Right ventricle myocardium inferior (tissue), 1 donor: ENCODE results near the gene UCKL1. TPM values are rescaled to one million over a fixed set of nuclear protein-coding genes. Genes with fewer than 3 reads are reported as not detected.

Source experiments
- ATAC-seq: fragments of 200-7000 bp; cut with Tn5 transposase; one replicate; pipeline ENCODE4 v1.9.1; 2020; ENCODE audit warnings: mild to moderate bottlenecking, moderate library complexity
- DNase-seq: peaks from one replicate; pipeline ENCODE4 v3.0.0; 2021; ENCODE audit errors: missing footprints
- intact Hi-C: fragments of 100-400 bp; cut with DNase I; formaldehyde crosslinking; loops from one replicate; pipeline ENCODE4 v1.11.0; 2022
- total RNA-seq: library from RNA; stranded (reverse); fragmentation: NEBNext Ultra II Directional; extraction: Animal tissue kit (Norgen Biotek cat#: 25700); gene quantifications from one replicate; pipeline ENCODE4 v1.2.1, GENCODE V29; 2021
- donor health status: DM: no; HTN: yes; CAD: no; lungs with severe emphysema.

UCKL1 gene
- total RNA-seq, 1 donor from 2014 or later: 52.0 TPM

DNA sequence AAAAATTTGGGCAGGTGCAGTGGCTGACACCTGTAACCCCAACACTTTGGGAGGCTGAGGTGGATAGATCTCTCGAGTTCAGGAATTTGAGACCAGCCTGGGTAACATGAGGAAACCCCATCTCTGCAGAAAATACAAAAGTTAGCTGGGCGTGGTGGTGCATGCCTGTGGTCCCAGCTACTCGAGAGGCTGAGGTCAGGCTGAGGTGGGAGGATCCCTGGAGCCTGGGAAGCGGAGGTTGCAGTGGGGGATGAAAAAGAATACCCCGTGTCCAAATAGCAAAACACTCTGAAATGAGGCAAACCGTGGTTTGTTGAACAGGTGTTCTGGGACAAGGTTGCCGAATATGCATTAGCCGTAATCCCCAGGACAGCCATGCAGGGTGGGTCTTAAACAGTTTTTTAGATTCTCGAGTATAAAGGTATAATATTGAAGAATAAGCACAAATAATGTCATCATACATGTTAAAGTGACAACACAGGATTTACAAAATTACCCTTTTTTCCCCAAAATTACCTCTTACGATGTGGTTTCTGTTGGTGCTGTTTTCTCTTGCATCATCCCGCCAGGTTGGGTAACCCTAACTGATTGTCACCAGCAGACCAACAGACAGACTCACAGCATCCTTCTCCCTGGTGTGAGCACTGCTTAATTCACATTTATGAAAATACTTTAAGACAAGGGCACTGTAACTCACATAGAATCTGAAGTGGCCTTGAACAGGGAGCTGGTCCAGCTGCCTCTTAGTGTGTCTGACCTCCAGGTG lies 52.2 kb downstream of the UCKL1 start:
- intact Hi-C loops: no loop called here
- no peak for ATAC-seq

DNA sequence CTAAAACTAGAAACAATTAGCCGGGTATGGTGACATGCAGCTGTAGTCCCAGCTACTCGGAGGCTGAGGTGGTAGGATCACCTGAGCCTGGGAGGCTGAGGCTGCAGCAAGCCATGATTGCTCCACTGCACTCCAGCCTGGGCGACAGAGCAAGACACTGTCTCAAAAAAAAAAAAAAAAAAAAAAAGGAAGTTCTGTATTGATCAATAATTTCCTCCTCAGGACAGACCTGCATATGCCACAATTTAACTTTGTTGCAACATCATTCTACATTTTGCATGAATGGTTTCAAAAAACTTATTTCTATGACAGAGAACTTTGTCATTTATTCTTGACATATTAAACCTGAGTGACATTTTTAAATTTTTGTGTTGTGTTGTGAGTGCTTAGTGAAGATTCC lies 55.8 kb downstream of the UCKL1 start:
- no peak for ATAC-seq
- intact Hi-C loops: no loop called here

More for the DNA sequence above, 52.2 kb downstream of the UCKL1 start:
- DNase-seq: no peak

DNA sequence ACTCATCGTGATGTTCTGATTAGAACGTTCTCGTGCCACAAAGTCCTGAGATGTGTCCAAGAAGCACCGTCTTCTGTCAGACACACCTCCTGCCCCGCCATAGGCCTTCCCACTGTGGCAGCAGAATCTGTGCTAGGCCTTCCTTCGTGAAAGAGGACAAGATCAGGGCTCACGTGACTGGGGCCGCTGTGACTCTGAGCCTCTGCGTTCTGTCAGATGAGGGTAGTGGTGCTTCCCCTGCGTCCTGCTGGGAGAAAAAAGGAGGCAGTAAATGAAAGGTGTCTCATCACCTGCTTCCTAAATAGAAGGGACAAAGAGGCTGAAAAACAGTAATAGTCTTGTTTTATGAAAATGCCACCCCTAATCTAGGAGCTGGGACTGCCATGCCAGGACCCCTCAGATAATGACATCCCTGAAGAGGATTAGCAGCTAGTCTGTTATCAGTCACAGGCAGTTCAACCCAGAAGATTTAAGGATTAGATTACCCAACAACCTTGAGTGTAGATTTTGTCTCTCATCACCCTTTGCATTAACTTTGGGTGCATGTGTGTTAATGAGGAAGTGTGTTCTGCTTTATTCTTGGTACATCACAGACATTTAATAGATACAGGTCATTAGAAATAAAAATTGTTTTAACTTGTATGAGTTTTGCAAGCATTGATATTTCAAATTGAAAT lies 57.2 kb downstream of the UCKL1 start:
- DNase-seq (peak; percentile 69), ATAC-seq (no peak)
- intact Hi-C loops: no loop called here

More for the DNA sequence above, 55.8 kb downstream of the UCKL1 start:
- DNase-seq: peak; percentile 41

GRCh38 chr20:63897978-63898561 lies 58.1 kb downstream of the UCKL1 start:
- peak; percentile 28 for DNase-seq
- ATAC-seq: no peak
- intact Hi-C loops: no loop called here

DNA sequence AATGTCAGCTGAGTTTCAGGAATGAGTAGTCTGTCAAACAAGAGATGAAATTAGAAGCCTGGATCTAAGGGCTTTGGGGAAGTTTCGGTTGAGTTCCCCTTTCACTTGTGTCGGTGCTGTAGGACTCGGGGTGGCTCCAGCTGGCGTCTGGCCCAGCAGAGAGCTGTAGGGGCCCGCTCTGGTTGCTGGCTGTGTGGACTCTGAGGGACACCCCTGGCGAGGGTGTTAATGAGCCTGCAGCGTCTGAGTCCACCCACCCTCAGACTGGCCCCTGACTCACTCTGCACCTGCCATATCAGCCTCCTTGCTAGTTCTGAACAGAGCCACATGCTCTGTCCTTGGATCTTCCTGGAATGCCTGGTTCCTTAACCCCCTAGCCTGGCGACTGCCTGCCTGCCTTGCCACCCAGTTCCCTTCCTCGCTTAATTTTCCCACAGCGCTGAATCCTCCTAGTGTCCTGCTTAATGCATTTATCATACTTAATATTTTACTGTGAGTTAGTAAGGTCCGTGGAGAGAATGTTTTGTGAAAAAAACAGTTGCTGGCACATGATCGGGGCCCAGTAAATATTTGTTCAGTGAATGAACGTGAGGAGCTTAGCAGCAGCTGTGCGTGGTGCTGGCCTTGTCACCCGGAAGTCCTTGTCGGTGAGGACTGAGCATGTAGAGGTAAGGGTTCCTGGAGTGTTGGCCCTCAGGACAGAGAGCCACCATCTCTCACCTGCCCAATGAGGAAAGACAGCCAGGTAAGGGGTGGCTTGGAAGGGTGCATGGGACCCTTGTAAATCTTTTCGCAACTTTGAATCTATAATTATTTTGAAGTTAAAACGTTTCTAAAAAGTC lies 59.7 kb downstream of the UCKL1 start:
- DNase-seq (peak; percentile 89), ATAC-seq (peak; percentile 14)
- intact Hi-C loops: no loop called here

- intact Hi-C loops: no loop called here
- no peak for ATAC-seq
- DNase-seq: no peak
These were observed 60.3 kb downstream of the UCKL1 start for GRCh38 chr20:63895952-63896263.

- intact Hi-C loops: no loop called here
- DNase-seq: no peak
These were observed 60.8 kb downstream of the UCKL1 start for GRCh38 chr20:63895202-63895951.

GRCh38 chr20:63894358-63895201 lies 61.6 kb downstream of the UCKL1 start, which contains the start of gene DNAJC5:
Gene DNAJC5, plus strand, starts transcription at chr20:63895126. Its CDS starts 33,220 bp downstream, at chr20:63928346.
- intact Hi-C loops: no loop called here
- peak; percentile 98 for DNase-seq

More at GRCh38 chr20:63895202-63895951, 60.8 kb downstream of the UCKL1 start:
- no peak for ATAC-seq

DNA sequence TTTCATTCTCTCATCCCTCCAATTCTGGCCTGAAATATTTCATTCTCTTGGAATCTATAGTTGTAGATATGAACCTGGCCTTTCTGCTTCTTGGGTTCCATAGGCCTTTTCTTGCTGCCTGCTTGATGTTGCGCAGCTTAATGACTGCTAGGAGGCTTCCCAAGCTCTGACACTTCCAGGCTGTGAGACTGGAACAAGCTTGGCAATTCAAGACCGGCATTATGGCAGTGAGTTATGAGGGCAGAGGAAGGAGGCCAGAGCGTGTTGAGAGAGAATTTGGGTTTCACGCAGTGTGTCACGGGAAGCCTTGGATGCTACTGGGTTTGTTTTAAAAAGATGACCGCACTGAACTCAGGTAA lies 62.2 kb downstream of the UCKL1 start:
- intact Hi-C loops: no loop called here
- ATAC-seq (no peak), DNase-seq (no peak)

More at GRCh38 chr20:63894358-63895201, 61.6 kb downstream of the UCKL1 start, which contains the start of gene DNAJC5:
- peak; percentile 97 for ATAC-seq

- intact Hi-C loops: no loop called here
- ATAC-seq (no peak), DNase-seq (no peak)
These were observed 63.8 kb downstream of the UCKL1 start for GRCh38 chr20:63892402-63892801.

GRCh38 chr20:63891061-63892002 lies 64.9 kb downstream of the UCKL1 start:
- ATAC-seq (no peak), DNase-seq (peak; percentile 34)
- intact Hi-C loops: no loop called here

DNA sequence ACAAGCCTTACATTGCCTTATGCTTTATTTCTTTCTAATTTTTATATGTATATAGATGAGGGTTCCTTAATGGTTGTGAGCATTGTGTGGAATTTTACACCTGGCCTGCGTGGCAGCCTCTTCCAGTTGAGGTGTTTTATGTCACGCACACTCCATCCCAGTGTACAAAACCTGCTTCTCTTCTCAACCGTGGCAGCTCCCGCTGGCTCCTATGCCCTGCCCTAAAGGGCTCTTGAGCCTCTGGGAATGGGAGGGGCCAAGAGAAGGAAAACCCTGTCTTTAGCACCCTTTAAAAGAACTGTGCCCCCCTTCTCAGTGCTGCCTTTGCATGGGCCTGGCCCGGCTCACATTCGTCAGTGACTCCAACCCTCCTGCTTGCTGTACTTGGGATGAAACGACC lies 65.6 kb downstream of the UCKL1 start:
- DNase-seq (peak; percentile 40), ATAC-seq (no peak)
- intact Hi-C loops: no loop called here

GRCh38 chr20:63890201-63890576 lies 66.0 kb downstream of the UCKL1 start:
- intact Hi-C loops: no loop called here
- no peak for ATAC-seq
- no peak for DNase-seq
